IMR-90 (cell line): ENCODE measurements around the gene ATP1A1. TPM values are rescaled to one million over a fixed set of nuclear protein-coding genes. Genes with fewer than 3 reads are reported as not detected.
A peak's percentile ranks its signal among the peaks of the same experiment; 100 is the strongest.

Source experiments
- ATAC-seq: fragments of 200-7000 bp; cut with Tn5 transposase; 2 replicates; pipeline ENCODE4 v1.9.1; 2020; ENCODE audit warnings: low read depth, mild to moderate bottlenecking, moderate library complexity
- BruUV-seq: library from RNA; stranded (reverse); fragments of 400-500 nt; replicated peaks from 2 replicates; lab custom pipeline; 2021; lab: Mats Ljungman, UMichigan
- CTCF ChIA-PET: fragments of 300-600 bp; formaldehyde crosslinking; extraction: SDS; loops from one replicate; lab custom pipeline; 2021; ENCODE audit warnings: antibody characterized with exemption; lab: Yijun Ruan, JAX
- POLR2A ChIA-PET: fragments of 300-600 bp; sonication (Branson Sonifier 250); formaldehyde crosslinking; loops from one replicate; lab custom pipeline; 2022; ENCODE audit warnings: antibody characterized with exemption; ENCODE audit not compliant: unreplicated experiment; lab: Charles Lee
- DNase-seq: peaks from one replicate; pipeline ENCODE4 v3.0.0; 2013
- H2AFZ ChIP-seq: replicated peaks from 2 replicates; pipeline ENCODE3; 2013; ENCODE audit warnings: low read length, mild to moderate bottlenecking; ENCODE audit not compliant: poor library complexity
- H2AK5ac ChIP-seq: 2 replicates; pipeline ENCODE4 v1.6.1; 2013; ENCODE audit warnings: low read depth, low read length, inconsistent platforms
- H2AK9ac ChIP-seq: replicated peaks from 2 replicates; pipeline ENCODE3; 2013; ENCODE audit warnings: mild to moderate bottlenecking, low read depth, low read length, moderate library complexity; ENCODE audit not compliant: poor library complexity
- H2BK120ac ChIP-seq: 2 replicates; pipeline ENCODE4 v1.6.1; 2013; ENCODE audit warnings: low read depth, low read length, inconsistent platforms
- H2BK15ac ChIP-seq: 3 replicates; pipeline ENCODE4 v1.6.1; 2013; ENCODE audit warnings: low read depth, low read length, inconsistent platforms
- H2BK20ac ChIP-seq: 2 replicates; pipeline ENCODE4 v1.6.1; 2013; ENCODE audit warnings: low read depth, mild to moderate bottlenecking, inconsistent platforms, low read length, moderate library complexity
- H2BK5ac ChIP-seq: 2 replicates; pipeline ENCODE4 v1.6.1; 2013; ENCODE audit warnings: mild to moderate bottlenecking, low read depth, low read length, inconsistent platforms; ENCODE audit not compliant: poor library complexity, severe bottlenecking
- H3K14ac ChIP-seq: replicated peaks from 2 replicates; pipeline ENCODE4 v1.6.1; 2013; ENCODE audit warnings: low read depth, low read length, inconsistent platforms
- H3K18ac ChIP-seq: 2 replicates; pipeline ENCODE4 v1.6.1; 2013; ENCODE audit warnings: low read depth, low read length, control low read depth
- H3K23ac ChIP-seq: 2 replicates; pipeline ENCODE4 v1.6.1; 2013; ENCODE audit warnings: low read depth, low read length, inconsistent platforms
- H3K27ac ChIP-seq: 2 replicates; pipeline ENCODE4 v1.5.1; 2013; ENCODE audit warnings: mild to moderate bottlenecking, control low read depth, low read length; ENCODE audit not compliant: insufficient read depth
- H3K27me3 ChIP-seq: 2 replicates; pipeline ENCODE4 v1.6.1; 2013; ENCODE audit warnings: low read length; ENCODE audit not compliant: control insufficient read depth, insufficient read depth
- H3K36me3 ChIP-seq: 2 replicates; pipeline ENCODE4 v1.6.1; 2013; ENCODE audit warnings: low read length, mixed read lengths; ENCODE audit not compliant: control insufficient read depth, insufficient read depth
- H3K4ac ChIP-seq: 2 replicates; pipeline ENCODE4 v1.6.1; 2013; ENCODE audit warnings: low read depth, low read length, inconsistent platforms
- H3K4me1 ChIP-seq: 2 replicates; pipeline ENCODE4 v1.6.1; 2013; ENCODE audit warnings: low read length, mixed read lengths; ENCODE audit not compliant: control insufficient read depth, insufficient read depth
- H3K4me2 ChIP-seq: 2 replicates; pipeline ENCODE4 v1.6.1; 2013; ENCODE audit warnings: low read depth, mild to moderate bottlenecking, control low read depth, low read length, moderate library complexity
- H3K4me3 ChIP-seq: 2 replicates; pipeline ENCODE4 v1.5.1; 2013; ENCODE audit warnings: low read depth, mild to moderate bottlenecking, control low read depth, low read length, moderate library complexity; ENCODE audit not compliant: insufficient read depth
- H3K56ac ChIP-seq: 2 replicates; pipeline ENCODE4 v1.6.1; 2013; ENCODE audit warnings: low read length, inconsistent platforms; ENCODE audit not compliant: insufficient read depth; ENCODE audit errors: extremely low read depth
- H3K79me1 ChIP-seq, 2 experiments: 2 replicates each; pipeline ENCODE4 v1.6.1; 2013; ENCODE audit warnings: low read length in 2 of 2, inconsistent platforms in 1 of 2, low read depth in 1 of 2
- H3K9ac ChIP-seq: 2 replicates; pipeline ENCODE4 v1.6.1; 2013; ENCODE audit warnings: low read depth, low read length, control low read depth
- H3K9me1 ChIP-seq: 2 replicates; pipeline ENCODE4 v1.6.1; 2013; ENCODE audit warnings: low read length, inconsistent platforms; ENCODE audit not compliant: insufficient read depth
- H3K9me3 ChIP-seq: 2 replicates; pipeline ENCODE4 v1.6.1; 2013; ENCODE audit warnings: low read length; ENCODE audit not compliant: control insufficient read depth, insufficient read depth
- H4K20me1 ChIP-seq: 2 replicates; pipeline ENCODE4 v1.6.1; 2013; ENCODE audit warnings: low read length, inconsistent platforms; ENCODE audit not compliant: insufficient read depth
- H4K5ac ChIP-seq: 2 replicates; pipeline ENCODE4 v1.6.1; 2013; ENCODE audit warnings: mild to moderate bottlenecking, low read depth, low read length, control low read depth
- H4K8ac ChIP-seq, 2 experiments: 2 replicates each; pipeline ENCODE4 v1.6.1; 2013; ENCODE audit warnings: low read depth in 2 of 2, low read length in 2 of 2, control low read depth in 1 of 2, inconsistent platforms in 1 of 2
- H4K91ac ChIP-seq: 2 replicates; pipeline ENCODE4 v1.6.1; 2013; ENCODE audit warnings: low read depth, low read length, inconsistent platforms; ENCODE audit not compliant: insufficient read depth
- BHLHE40 ChIP-seq: fragments of 150-350 bp; IDR thresholded peaks from 2 replicates; pipeline ENCODE4 v1.6.1; 2016; ENCODE audit warnings: mild to moderate bottlenecking, low read depth, low read length
- CHD1 ChIP-seq: IDR thresholded peaks from 2 replicates; pipeline ENCODE4 v1.6.1; 2012; ENCODE audit warnings: low read depth, low read length, improper control_type of control experiment
- CTCF ChIP-seq: conservative IDR thresholded peaks from 2 replicates; pipeline ENCODE4 v1.5.1; 2012; ENCODE audit warnings: mild to moderate bottlenecking, low read depth, low read length, improper control_type of control experiment
- ELK1 ChIP-seq: fragments of 150-350 bp; IDR thresholded peaks from 2 replicates; pipeline ENCODE4 v1.6.1; 2016; ENCODE audit warnings: low read depth, mild to moderate bottlenecking, low read length, moderate library complexity, borderline replicate concordance
- FOS ChIP-seq: fragments of 150-350 bp; IDR thresholded peaks from 2 replicates; pipeline ENCODE4 v1.6.1; 2016; ENCODE audit warnings: low read depth, low read length
- MAFK ChIP-seq: IDR thresholded peaks from 2 replicates; pipeline ENCODE4 v1.6.1; 2012; ENCODE audit warnings: low read depth, low read length, improper control_type of control experiment
- MAZ ChIP-seq: IDR thresholded peaks from 2 replicates; pipeline ENCODE4 v1.6.1; 2012; ENCODE audit warnings: low read depth, mild to moderate bottlenecking, low read length, improper control_type of control experiment, moderate library complexity, borderline replicate concordance
- MXI1 ChIP-seq: IDR thresholded peaks from 2 replicates; pipeline ENCODE4 v1.6.1; 2012; ENCODE audit warnings: low read depth, mild to moderate bottlenecking, low read length, moderate library complexity, borderline replicate concordance
- NFE2L2 ChIP-seq: fragments of 150-350 bp; IDR thresholded peaks from 2 replicates; pipeline ENCODE4 v1.6.1; 2016; ENCODE audit warnings: low read depth, mild to moderate bottlenecking, low read length
- RAD21 ChIP-seq: IDR thresholded peaks from 2 replicates; pipeline ENCODE4 v1.6.1; 2012; ENCODE audit warnings: low read length, improper control_type of control experiment
- RCOR1 ChIP-seq: IDR thresholded peaks from 2 replicates; pipeline ENCODE4 v1.6.1; 2012; ENCODE audit warnings: mild to moderate bottlenecking, low read length, improper control_type of control experiment; ENCODE audit not compliant: insufficient replicate concordance
- RFX5 ChIP-seq: IDR thresholded peaks from 2 replicates; pipeline ENCODE4 v1.8.0; 2012; ENCODE audit warnings: low read depth, mild to moderate bottlenecking, low read length, moderate library complexity
- SMC3 ChIP-seq: fragments of 150-350 bp; IDR thresholded peaks from 2 replicates; pipeline ENCODE4 v1.6.1; 2016; ENCODE audit warnings: low read depth, mild to moderate bottlenecking, antibody characterized with exemption, low read length, moderate library complexity
- WGBS, 2 experiments: methylation state at CpG; one replicate each; pipeline versions ENCODE4 v1.1.5 to v1.1.7; 2013; ENCODE audit warnings: missing lambda C conversion rate in 2 of 2; ENCODE audit not compliant: insufficient read length in 1 of 2; ENCODE audit errors: extremely low coverage in 2 of 2; 5-methylcytosine and 5-hydroxymethylcytosine counted together
- dilution Hi-C: fragments of 300-500 bp; cut with HindIII; formaldehyde crosslinking; loops from one replicate; pipeline ENCODE4 v1.14.3; 2018; ENCODE audit warnings: low sequenced_read_pairs; ENCODE audit not compliant: unreplicated experiment
- in situ Hi-C: fragments of 300-500 bp; cut with MboI; formaldehyde crosslinking; loops from 3 replicates; pipeline ENCODE4 v1.14.3; 2019; ENCODE audit warnings: low sequenced_read_pairs, inconsistent platforms, mixed read lengths
- intact Hi-C: fragments of 100-400 bp; cut with micrococcal nuclease; formaldehyde crosslinking; loops from 2 replicates; pipeline ENCODE4 v1.10.0; 2022
- polyA plus RNA-seq, 3 experiments: library from polyadenylated mRNA; depleted of rRNA; stranded (reverse); fragments of >200 nt; gene quantifications; 2 replicates each; pipeline ENCODE4 v1.2.3, GENCODE V29; 2012; ENCODE audit warnings: low replicate concordance in 1 of 3
- total RNA-seq: library from RNA; depleted of rRNA; stranded (reverse); fragments of >200 nt; gene quantifications from 2 replicates; pipeline ENCODE4 v1.2.3, GENCODE V29; 2012

The ATP1A1 gene
- total and polyA plus RNA-seq, 2 of the 4 experiments (the other 2 are of a cell fraction): 116 to 125 TPM

- in situ Hi-C loops: no loop called here
- CTCF ChIA-PET: no interaction called here
These were observed 36.7 kb downstream of the ATP1A1 start for GRCh38 chr1:116409751-116410191.

More at GRCh38 chr1:116409751-116410191, 36.7 kb downstream of the ATP1A1 start:
- H3K14ac ChIP-seq: no peak overlapping the region
- H2BK5ac ChIP-seq: no peak overlapping the region
- H3K56ac ChIP-seq: no peak overlapping the region
- no peak overlapping the region for H2BK20ac ChIP-seq
- no peak overlapping the region for H3K4ac ChIP-seq
- no peak overlapping the region for H3K4me2 ChIP-seq
- DNase-seq: peak; percentile 12
- BruUV-seq: no TSS peak
- H3K9me1 ChIP-seq: peaks cover 12% of the 10 kb centered on the region
- peaks cover 25% of the 10 kb centered on the region for H3K36me3 ChIP-seq
- no peaks in the 10 kb centered on the region for H4K20me1 ChIP-seq
- H4K5ac ChIP-seq: no peak overlapping the region
- no peak overlapping the region for H2AK9ac ChIP-seq
- no peak overlapping the region for H2AFZ ChIP-seq
- no peak overlapping the region for H3K27ac ChIP-seq
- H3K18ac ChIP-seq: no peak overlapping the region
- no peak overlapping the region for H2BK15ac ChIP-seq
- no peak for ATAC-seq
- H4K91ac ChIP-seq: no peak overlapping the region
- no peak overlapping the region for H2AK5ac ChIP-seq
- H3K9ac ChIP-seq: no peak overlapping the region
- TF ChIP-seq BHLHE40: no peak
- no peak for TF ChIP-seq FOS
- TF ChIP-seq CTCF: no peak
- TF ChIP-seq RCOR1: no peak
- no peak for TF ChIP-seq SMC3
- no peak for TF ChIP-seq ELK1
- no peak for TF ChIP-seq MAZ
- TF ChIP-seq CHD1: no peak
- TF ChIP-seq MXI1: no peak
- TF ChIP-seq NFE2L2: no peak
- TF ChIP-seq MAFK: no peak
- TF ChIP-seq RAD21: no peak
- TF ChIP-seq RFX5: no peak
- H3K9me3 ChIP-seq: no peaks in the 10 kb centered on the region
- H3K79me1 ChIP-seq: peaks cover 0 to 3% of the 10 kb centered on the region in 2 experiments; a peak in 1 of 4 replicates
- POLR2A ChIA-PET: no interaction called here
- dilution Hi-C loops (no loop called here), intact Hi-C loops (no loop called here)
- H4K8ac ChIP-seq: no peak overlapping the region
- no peaks in the 10 kb centered on the region for H3K4me1 ChIP-seq
- H3K4me3 ChIP-seq: no peak overlapping the region
- WGBS, 2 experiments: 85% methylated on average over 6 of the region's 8 CpGs; no CpG with 5 or more reads in 1 of the 2 experiments
- no peak overlapping the region for H2BK120ac ChIP-seq
- H3K23ac ChIP-seq: no peak overlapping the region
- H3K27me3 ChIP-seq: no peaks in the 10 kb centered on the region
